ENCODE results near the gene DNAJC17. TPM values are rescaled to one million over a fixed set of nuclear protein-coding genes. Genes with fewer than 3 reads are reported as not detected.

Gene DNAJC17
- total RNA-seq, 4 donors from 2014 or later, result 20.4 to 40.2 (median 30.3) TPM

DNA sequence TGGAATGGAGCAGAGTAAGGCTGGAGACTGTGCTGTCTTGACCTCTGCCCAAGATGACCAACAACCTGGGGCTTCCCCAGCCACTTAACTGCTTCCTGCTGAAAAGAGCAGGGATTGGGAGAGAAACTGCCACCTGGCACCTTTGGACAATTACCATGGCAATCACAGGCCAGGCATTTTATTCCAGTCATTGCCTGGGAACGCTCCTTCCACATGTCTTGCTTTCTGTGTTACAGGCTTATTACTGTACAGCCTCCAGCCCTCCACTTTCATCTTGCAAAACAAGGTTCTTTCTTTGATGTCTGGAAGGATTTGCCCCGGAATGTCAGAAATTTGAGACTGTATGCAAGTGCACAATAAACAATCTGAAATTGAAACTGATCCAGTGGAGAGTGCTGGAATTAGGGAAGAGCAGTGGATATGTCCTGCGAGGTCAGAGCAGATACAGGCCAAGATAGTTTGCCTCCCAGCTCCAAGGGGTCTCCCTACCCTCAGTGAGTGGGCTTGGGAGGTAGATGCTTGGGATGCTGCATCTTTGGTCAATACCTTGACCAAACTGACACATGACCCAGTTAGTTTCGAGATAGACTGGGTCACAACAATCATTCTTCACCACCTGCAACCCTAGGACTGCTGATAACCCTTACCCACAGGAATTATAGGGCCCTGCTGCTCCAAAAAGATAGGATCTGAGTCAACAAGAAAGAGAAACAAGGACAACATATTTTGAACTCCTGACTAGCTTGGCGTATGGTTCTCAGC lies 18.6 kb upstream of the DNAJC17 start:
- WGBS, result 77% methylated on average over 5 of the region's 5 CpGs
- no peaks in the 10 kb centered on the region for H3K4me1 ChIP-seq
- no peaks in the 10 kb centered on the region for H3K27me3 ChIP-seq
- no peak overlapping the region for H3K4me3 ChIP-seq
- H3K36me3 ChIP-seq, result no peaks in the 10 kb centered on the region
- TF ChIP-seq EP300 (IDR thresholded peaks at IDR 0.05), result no peak
- TF ChIP-seq POLR2A (IDR thresholded peaks at IDR 0.05), result no peak
- TF ChIP-seq POLR2AphosphoS5 (IDR thresholded peaks at IDR 0.05), result no peak
- DNase-seq (ENCODE audit: low spot score in 2 of 2), result no peak
- H3K27ac ChIP-seq, result no peak overlapping the region
- H3K9me3 ChIP-seq, result no peaks in the 10 kb centered on the region

DNA sequence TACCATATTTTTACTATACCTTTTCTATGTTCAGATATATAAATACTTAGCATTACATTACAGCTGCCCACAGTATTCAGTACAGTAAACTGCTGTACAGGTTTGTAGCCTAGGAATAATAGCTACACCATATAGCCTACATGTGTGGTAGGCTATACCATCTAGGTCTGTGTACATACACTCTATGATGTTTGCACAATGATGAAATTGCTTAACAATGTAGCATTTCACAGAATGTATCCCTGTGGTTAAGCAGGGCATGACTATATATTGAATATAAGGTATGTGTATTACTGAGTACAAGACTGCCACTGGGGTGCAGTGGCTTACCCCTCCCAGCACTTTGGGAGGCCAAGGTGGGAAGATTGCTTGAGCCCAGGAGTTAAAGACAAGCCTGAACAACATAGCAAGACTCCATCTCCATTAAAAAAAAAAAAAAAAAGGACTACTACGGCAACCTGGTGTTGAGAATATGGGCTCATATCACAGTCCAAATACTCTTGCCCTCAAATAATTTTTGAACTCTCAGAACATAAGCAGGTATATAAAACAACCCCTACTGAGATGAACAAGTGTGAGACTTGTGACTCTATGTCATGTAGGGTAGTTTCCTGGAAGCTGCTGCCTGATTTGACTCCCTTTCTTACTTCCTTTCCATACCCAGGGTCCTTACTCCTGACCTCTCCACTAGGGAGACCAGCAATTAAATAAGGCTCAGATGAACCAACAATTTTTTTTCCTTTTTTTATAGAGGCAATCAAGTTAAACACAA lies 16.5 kb upstream of the DNAJC17 start:
- 96% methylated on average over 1 of the region's 1 CpG for WGBS
- DNase-seq (ENCODE audit: low spot score in 2 of 2), result no peak

DNA sequence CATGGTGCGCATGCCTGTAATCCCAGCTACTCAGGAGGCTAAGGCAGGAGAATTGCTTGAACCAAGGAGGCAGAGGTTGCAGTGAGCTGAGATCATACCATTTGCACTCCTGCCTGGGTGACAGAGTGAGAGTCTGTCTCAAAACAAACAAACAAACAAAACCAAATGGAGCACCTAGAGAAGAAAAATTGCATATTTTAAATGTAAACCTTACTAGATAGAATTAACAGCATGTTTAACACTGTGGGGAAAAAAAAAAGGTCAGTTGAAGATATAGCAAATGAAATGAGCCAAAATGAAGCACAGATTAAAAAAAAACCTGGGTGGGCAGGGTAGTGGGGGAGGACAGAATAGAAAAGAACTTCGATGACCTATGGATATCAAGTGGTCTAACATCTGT lies 13.9 kb upstream of the DNAJC17 start:
- DNase-seq (ENCODE audit: low spot score in 2 of 2), result no peak
- WGBS, result 85% methylated on average over 2 of the region's 2 CpGs
- no peak overlapping the region for H3K27ac ChIP-seq
- no peaks in the 10 kb centered on the region for H3K4me1 ChIP-seq
- TF ChIP-seq, protein P1, sequence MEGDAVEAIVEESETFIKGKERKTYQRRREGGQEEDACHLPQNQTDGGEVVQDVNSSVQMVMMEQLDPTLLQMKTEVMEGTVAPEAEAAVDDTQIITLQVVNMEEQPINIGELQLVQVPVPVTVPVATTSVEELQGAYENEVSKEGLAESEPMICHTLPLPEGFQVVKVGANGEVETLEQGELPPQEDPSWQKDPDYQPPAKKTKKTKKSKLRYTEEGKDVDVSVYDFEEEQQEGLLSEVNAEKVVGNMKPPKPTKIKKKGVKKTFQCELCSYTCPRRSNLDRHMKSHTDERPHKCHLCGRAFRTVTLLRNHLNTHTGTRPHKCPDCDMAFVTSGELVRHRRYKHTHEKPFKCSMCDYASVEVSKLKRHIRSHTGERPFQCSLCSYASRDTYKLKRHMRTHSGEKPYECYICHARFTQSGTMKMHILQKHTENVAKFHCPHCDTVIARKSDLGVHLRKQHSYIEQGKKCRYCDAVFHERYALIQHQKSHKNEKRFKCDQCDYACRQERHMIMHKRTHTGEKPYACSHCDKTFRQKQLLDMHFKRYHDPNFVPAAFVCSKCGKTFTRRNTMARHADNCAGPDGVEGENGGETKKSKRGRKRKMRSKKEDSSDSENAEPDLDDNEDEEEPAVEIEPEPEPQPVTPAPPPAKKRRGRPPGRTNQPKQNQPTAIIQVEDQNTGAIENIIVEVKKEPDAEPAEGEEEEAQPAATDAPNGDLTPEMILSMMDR (IDR thresholded peaks at IDR 0.05), result no peak
- no peak for TF ChIP-seq POLR2AphosphoS5 (IDR thresholded peaks at IDR 0.05)
- no peak for TF ChIP-seq POLR2A (IDR thresholded peaks at IDR 0.05)
- no peak for TF ChIP-seq EP300 (IDR thresholded peaks at IDR 0.05)
- H3K4me3 ChIP-seq, result no peak overlapping the region
- no peaks in the 10 kb centered on the region for H3K27me3 ChIP-seq
- no peaks in the 10 kb centered on the region for H3K36me3 ChIP-seq
- no peaks in the 10 kb centered on the region for H3K9me3 ChIP-seq

More for the DNA sequence above, 16.5 kb upstream of the DNAJC17 start:
- TF ChIP-seq POLR2A (IDR thresholded peaks at IDR 0.05) (no peak), POLR2AphosphoS5 (IDR thresholded peaks at IDR 0.05) (no peak), EP300 (IDR thresholded peaks at IDR 0.05) (no peak)
- TF ChIP-seq, protein P1 (IDR thresholded peaks at IDR 0.05), result no peak
- H3K4me1 ChIP-seq, result no peaks in the 10 kb centered on the region
- no peaks in the 10 kb centered on the region for H3K36me3 ChIP-seq
- H3K27ac ChIP-seq, result no peak overlapping the region
- no peaks in the 10 kb centered on the region for H3K27me3 ChIP-seq
- H3K4me3 ChIP-seq, result no peak overlapping the region
- no peaks in the 10 kb centered on the region for H3K9me3 ChIP-seq

DNA sequence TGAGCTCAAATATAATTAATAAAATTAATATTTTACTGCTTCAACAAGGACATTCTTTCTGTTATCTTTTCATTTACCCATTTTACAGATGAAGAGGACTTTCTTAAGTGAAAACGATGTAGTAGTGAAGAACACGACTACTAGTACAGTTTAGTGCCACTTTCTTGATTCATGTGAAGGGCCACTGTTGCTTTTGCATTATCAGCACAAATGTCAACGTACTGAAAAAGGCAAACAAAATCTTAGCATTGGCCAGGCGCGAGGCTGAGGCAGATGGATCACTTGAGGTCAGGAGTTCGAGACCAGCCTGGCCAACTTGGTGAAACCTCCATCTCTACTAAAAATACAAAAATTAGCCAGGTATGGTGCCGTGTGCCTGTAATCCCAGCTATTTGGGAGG lies 11.8 kb upstream of the DNAJC17 start:
- Histone ChIP-seq H3K27ac (no peak overlapping the region), H3K27me3 (no peaks in the 10 kb centered on the region), H3K4me3 (no peak overlapping the region), H3K4me1 (no peaks in the 10 kb centered on the region), H3K9me3 (no peaks in the 10 kb centered on the region), H3K36me3 (peaks cover 9% of the 10 kb centered on the region)
- 84% methylated on average over 7 of the region's 7 CpGs for WGBS
- no peak for TF ChIP-seq POLR2AphosphoS5 (IDR thresholded peaks at IDR 0.05)
- no peak for TF ChIP-seq EP300 (IDR thresholded peaks at IDR 0.05)
- TF ChIP-seq POLR2A (IDR thresholded peaks at IDR 0.05), result no peak
- TF ChIP-seq, protein P1 (IDR thresholded peaks at IDR 0.05), result no peak
- DNase-seq (ENCODE audit: low spot score in 2 of 2), result no peak

DNA sequence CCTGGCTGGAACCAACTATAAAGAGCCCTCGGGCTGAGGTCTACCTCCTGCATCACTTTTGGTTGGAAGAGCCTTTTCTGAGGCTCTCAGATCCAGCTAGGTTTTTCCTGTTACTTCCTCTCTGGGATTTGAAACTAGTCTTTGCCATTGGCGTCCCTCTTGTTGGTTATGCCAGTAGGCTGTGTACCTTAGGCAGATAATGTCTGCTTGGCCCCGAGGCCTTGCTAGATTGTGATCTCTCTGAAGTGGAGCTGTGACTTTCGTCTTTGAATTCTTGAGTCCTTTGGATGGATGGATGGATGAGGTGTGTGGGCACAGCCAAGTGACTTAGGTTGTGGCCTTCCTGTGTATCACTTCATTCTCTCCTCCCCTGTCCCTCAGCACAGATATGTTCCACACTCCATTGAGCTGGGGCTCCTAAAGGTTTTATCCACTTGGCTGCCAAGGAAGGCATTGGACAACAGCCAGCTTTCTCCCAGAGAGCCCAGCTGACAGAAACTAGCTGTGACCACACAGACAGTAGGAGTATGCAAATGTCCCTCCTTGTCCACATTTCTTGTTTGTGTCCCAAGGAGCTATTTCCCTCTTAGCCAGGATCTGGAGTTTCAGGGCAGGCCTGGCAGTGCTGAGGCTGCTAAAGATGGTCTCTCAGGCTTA lies 7.9 kb upstream of the DNAJC17 start:
- TF ChIP-seq EP300 (IDR thresholded peaks at IDR 0.05) (no peak), POLR2AphosphoS5 (IDR thresholded peaks at IDR 0.05) (no peak), POLR2A (IDR thresholded peaks at IDR 0.05) (no peak)
- TF ChIP-seq, protein P1 (IDR thresholded peaks at IDR 0.05), result no peak
- Histone ChIP-seq H3K9me3 (no peaks in the 10 kb centered on the region), H3K4me1 (no peaks in the 10 kb centered on the region), H3K27me3 (no peaks in the 10 kb centered on the region), H3K27ac (no peak overlapping the region), H3K36me3 (peaks cover 32% of the 10 kb centered on the region), H3K4me3 (no peak overlapping the region)
- 72% methylated on average over 4 of the region's 4 CpGs for WGBS
- no peak for DNase-seq (ENCODE audit: low spot score in 2 of 2)
